Hepatocyte (in vitro differentiated cells): ENCODE data around the gene IL22RA1. TPM values are rescaled to one million over a fixed set of nuclear protein-coding genes. Genes with fewer than 3 reads are reported as not detected.

Experiments
- DNase-seq: peaks from one replicate; pipeline ENCODE4 v3.0.0-alpha.2; 2016; ENCODE audit warnings: low spot score
- H2AFZ ChIP-seq: fragments of 200-600 bp; sonication (generic); 2 replicates; pipeline ENCODE4 v1.6.0; 2016; ENCODE audit warnings: antibody characterized with exemption, mild to moderate bottlenecking
- H3K27ac ChIP-seq: fragments of 200-600 bp; sonication (generic); 2 replicates; pipeline ENCODE4 v1.5.1; 2016; ENCODE audit warnings: mild to moderate bottlenecking
- H3K27me3 ChIP-seq: fragments of 200-600 bp; sonication (generic); 2 replicates; pipeline ENCODE4 v1.6.1; 2016
- H3K36me3 ChIP-seq: fragments of 200-600 bp; sonication (generic); replicated peaks from 2 replicates; pipeline ENCODE4 v1.5.1; 2016; ENCODE audit warnings: low read depth; ENCODE audit not compliant: insufficient read depth
- H3K4me1 ChIP-seq: fragments of 200-600 bp; sonication (generic); 2 replicates; pipeline ENCODE4 v1.5.1; 2016; ENCODE audit warnings: mild to moderate bottlenecking, moderate library complexity; ENCODE audit not compliant: insufficient read depth
- H3K4me2 ChIP-seq: fragments of 200-600 bp; sonication (generic); 2 replicates; pipeline ENCODE4 v1.6.0; 2016
- H3K4me3 ChIP-seq: fragments of 200-600 bp; sonication (generic); 2 replicates; pipeline ENCODE4 v1.5.1; 2016; ENCODE audit warnings: mild to moderate bottlenecking
- H3K79me2 ChIP-seq: fragments of 200-600 bp; sonication (generic); 2 replicates; pipeline ENCODE4 v1.6.0; 2017; ENCODE audit warnings: mild to moderate bottlenecking
- H3K9me2 ChIP-seq: fragments of 200-600 bp; sonication (generic); replicated peaks from 2 replicates; pipeline ENCODE4 v1.6.0; 2017; ENCODE audit warnings: mild to moderate bottlenecking; ENCODE audit not compliant: insufficient read depth
- H3K9me3 ChIP-seq: fragments of 200-600 bp; sonication (generic); 2 replicates; pipeline ENCODE4 v1.5.1; 2016; ENCODE audit warnings: low read depth, mild to moderate bottlenecking
- H4K20me1 ChIP-seq: fragments of 200-600 bp; sonication (generic); 2 replicates; pipeline ENCODE4 v1.6.0; 2016; ENCODE audit warnings: mild to moderate bottlenecking; ENCODE audit not compliant: insufficient read depth, poor library complexity, severe bottlenecking
- CTCF ChIP-seq: fragments of 200-600 bp; sonication (generic); IDR thresholded peaks from 2 replicates; pipeline ENCODE4 v1.5.1; 2016; ENCODE audit warnings: antibody characterized with exemption, mild to moderate bottlenecking; ENCODE audit not compliant: poor library complexity
- EZH2 ChIP-seq: fragments of 200-600 bp; sonication (generic); IDR thresholded peaks from 2 replicates; pipeline ENCODE4 v1.6.1; 2016; ENCODE audit warnings: antibody characterized with exemption, mild to moderate bottlenecking, borderline replicate concordance
- EZH2phosphoT487 ChIP-seq: fragments of 200-600 bp; sonication (generic); IDR thresholded peaks from one replicate; pipeline ENCODE4 v1.6.1; 2018; ENCODE audit warnings: antibody characterized with exemption, mild to moderate bottlenecking, low read depth, moderate library complexity; ENCODE audit not compliant: unreplicated experiment, severe bottlenecking
- whole genome bisulfite sequencing: methylation state at CpG from one replicate; pipeline ENCODE4 v1.1.6; 2016; ENCODE audit warnings: low lambda C conversion rate; ENCODE audit errors: missing lambda C conversion rate; 5-methylcytosine and 5-hydroxymethylcytosine counted together
- polyA plus RNA-seq: library from polyadenylated mRNA; unstranded; fragments of >200 nt; fragmentation: Nextera tagmentation; extraction: Ambion mirVana; gene quantifications from 2 replicates; pipeline ENCODE4 v1.2.1, GENCODE V29; 2016
- total RNA-seq: library from RNA; depleted of rRNA; stranded (reverse); fragments of >200 nt; gene quantifications from 2 replicates; pipeline ENCODE4 v1.2.3, GENCODE V29; 2014

The IL22RA1 gene
- total and polyA plus RNA-seq, 2 experiments from 2014 or later, result 6.1 to 8.2 TPM

GRCh38 chr1:24139222-24139489 is 3.8 kb downstream of the IL22RA1 start:
- H3K4me2 ChIP-seq, result no peak overlapping the region
- no peaks in the 10 kb centered on the region for H3K79me2 ChIP-seq
- DNase-seq, result no peak
- no peaks in the 10 kb centered on the region for H3K9me2 ChIP-seq
- no peaks in the 10 kb centered on the region for H4K20me1 ChIP-seq
- no peak overlapping the region for H3K4me3 ChIP-seq
- no peak overlapping the region for H2AFZ ChIP-seq
- no peaks in the 10 kb centered on the region for H3K36me3 ChIP-seq
- H3K4me1 ChIP-seq, result peaks cover 11% of the 10 kb centered on the region
- no peak overlapping the region for H3K27ac ChIP-seq
- TF ChIP-seq CTCF (no peak), EZH2phosphoT487 (no peak), EZH2 (no peak)
- no peaks in the 10 kb centered on the region for H3K27me3 ChIP-seq
- 87% methylated on average over 2 of the region's 2 CpGs for WGBS
- H3K9me3 ChIP-seq, result no peaks in the 10 kb centered on the region

- Histone ChIP-seq H3K79me2 (no peaks in the 10 kb centered on the region), H3K9me2 (no peaks in the 10 kb centered on the region), H3K27me3 (no peaks in the 10 kb centered on the region), H3K36me3 (no peaks in the 10 kb centered on the region), H2AFZ (no peak overlapping the region), H4K20me1 (no peaks in the 10 kb centered on the region), H3K4me3 (no peak overlapping the region), H3K27ac (no peak overlapping the region), H3K4me1 (peaks cover 8% of the 10 kb centered on the region), H3K4me2 (no peak overlapping the region), H3K9me3 (no peaks in the 10 kb centered on the region)
- DNase-seq, result no peak
- TF ChIP-seq EZH2phosphoT487 (no peak), CTCF (no peak), EZH2 (no peak)
- WGBS, result 71% methylated on average over 13 of the region's 13 CpGs
These were observed 4.3 kb downstream of the IL22RA1 start for GRCh38 chr1:24138476-24139221.

- Histone ChIP-seq H3K9me2 (no peaks in the 10 kb centered on the region), H3K27ac (no peak overlapping the region), H3K36me3 (no peaks in the 10 kb centered on the region), H3K27me3 (no peaks in the 10 kb centered on the region), H2AFZ (no peak overlapping the region), H4K20me1 (no peaks in the 10 kb centered on the region), H3K4me2 (no peak overlapping the region), H3K79me2 (no peaks in the 10 kb centered on the region), H3K4me3 (no peak overlapping the region), H3K4me1 (peaks cover 3% of the 10 kb centered on the region), H3K9me3 (no peaks in the 10 kb centered on the region)
- 90% methylated on average over 15 of the region's 15 CpGs for WGBS
- TF ChIP-seq EZH2phosphoT487 (no peak), EZH2 (no peak), CTCF (no peak)
- no peak for DNase-seq
These were observed 5.9 kb downstream of the IL22RA1 start for GRCh38 chr1:24136956-24137539.
